ENCODE measurements around the gene CHGA.

The CHGA gene

DNA sequence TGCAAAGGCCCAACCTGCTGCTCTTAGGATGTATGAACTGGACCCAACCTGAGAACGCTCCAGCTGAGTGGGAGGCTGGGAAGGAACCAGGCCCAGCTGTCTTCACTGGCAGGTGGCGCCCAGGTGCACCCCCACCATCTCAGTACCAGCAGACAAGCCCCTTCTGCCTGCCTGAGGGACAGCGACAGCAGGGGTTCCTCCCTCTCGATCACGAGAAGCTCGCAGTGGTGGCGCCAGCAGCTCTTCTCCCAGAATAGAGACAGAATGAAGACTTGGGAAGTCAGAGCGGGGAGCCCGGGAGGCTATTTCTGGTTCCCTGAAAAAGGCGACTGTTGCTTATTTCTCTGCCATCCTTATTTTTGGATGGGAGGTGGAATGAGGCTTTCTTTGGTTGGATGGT is 46.5 kb downstream of the CHGA start:
- no peak for DNase-seq (ENCODE audit: low read depth)
- no peak overlapping the region for H3K4me3 ChIP-seq (ENCODE audit: control insufficient read depth, low read depth, low read length)
- TF ChIP-seq, protein P1, sequence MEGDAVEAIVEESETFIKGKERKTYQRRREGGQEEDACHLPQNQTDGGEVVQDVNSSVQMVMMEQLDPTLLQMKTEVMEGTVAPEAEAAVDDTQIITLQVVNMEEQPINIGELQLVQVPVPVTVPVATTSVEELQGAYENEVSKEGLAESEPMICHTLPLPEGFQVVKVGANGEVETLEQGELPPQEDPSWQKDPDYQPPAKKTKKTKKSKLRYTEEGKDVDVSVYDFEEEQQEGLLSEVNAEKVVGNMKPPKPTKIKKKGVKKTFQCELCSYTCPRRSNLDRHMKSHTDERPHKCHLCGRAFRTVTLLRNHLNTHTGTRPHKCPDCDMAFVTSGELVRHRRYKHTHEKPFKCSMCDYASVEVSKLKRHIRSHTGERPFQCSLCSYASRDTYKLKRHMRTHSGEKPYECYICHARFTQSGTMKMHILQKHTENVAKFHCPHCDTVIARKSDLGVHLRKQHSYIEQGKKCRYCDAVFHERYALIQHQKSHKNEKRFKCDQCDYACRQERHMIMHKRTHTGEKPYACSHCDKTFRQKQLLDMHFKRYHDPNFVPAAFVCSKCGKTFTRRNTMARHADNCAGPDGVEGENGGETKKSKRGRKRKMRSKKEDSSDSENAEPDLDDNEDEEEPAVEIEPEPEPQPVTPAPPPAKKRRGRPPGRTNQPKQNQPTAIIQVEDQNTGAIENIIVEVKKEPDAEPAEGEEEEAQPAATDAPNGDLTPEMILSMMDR (conservative IDR thresholded peaks at IDR 0.05; ENCODE audit: control insufficient read depth, insufficient read depth, low read depth, low read length), result no peak

DNA sequence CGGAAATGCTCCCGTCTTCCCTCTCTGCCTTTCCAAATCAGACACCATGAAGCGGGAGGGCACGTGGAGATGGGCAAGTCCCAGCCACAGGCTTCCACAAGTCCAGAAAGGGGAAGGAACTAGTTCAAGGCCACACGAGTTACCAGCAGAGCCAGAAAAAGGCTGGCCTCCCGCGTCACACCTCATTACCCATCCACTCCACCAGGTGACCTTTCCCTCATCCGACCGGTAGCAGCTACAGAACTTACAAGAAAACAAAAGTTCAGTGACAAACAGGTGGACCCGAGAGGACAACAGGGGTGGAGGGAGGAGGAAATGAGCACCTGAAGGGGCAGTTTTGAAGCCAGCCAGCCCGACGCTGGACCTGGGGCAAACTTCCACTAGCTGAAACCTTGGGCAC is 46.9 kb downstream of the CHGA start:
- no peak for DNase-seq (ENCODE audit: low read depth)
- TF ChIP-seq, protein P1 (conservative IDR thresholded peaks at IDR 0.05; ENCODE audit: control insufficient read depth, insufficient read depth, low read depth, low read length), result no peak
- H3K4me3 ChIP-seq (ENCODE audit: control insufficient read depth, low read depth, low read length), result no peak overlapping the region

DNA sequence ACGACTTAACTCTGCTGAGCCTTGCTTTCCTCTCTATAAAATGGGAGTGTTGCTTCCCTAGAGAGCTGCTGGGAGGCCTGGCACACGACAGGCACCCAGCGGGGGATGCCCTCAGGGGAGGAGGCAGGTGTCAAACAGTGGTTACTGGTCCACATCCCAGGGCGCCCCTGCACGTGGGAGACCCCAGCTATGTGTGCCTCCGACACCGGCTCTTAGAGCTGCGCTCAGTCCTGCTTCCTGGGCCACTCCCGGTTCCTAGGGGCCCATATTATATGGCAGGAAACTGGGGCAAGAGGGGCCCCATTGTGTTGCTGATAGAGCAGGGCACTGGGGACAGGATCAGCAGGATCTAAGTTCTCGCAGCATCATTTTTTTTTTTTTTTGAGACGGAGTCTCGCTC is 47.3 kb downstream of the CHGA start:
- H3K4me3 ChIP-seq (ENCODE audit: control insufficient read depth, low read depth, low read length), result no peak overlapping the region
- TF ChIP-seq, protein P1 (conservative IDR thresholded peaks at IDR 0.05; ENCODE audit: control insufficient read depth, insufficient read depth, low read depth, low read length), result no peak
- no peak for DNase-seq (ENCODE audit: low read depth)

DNA sequence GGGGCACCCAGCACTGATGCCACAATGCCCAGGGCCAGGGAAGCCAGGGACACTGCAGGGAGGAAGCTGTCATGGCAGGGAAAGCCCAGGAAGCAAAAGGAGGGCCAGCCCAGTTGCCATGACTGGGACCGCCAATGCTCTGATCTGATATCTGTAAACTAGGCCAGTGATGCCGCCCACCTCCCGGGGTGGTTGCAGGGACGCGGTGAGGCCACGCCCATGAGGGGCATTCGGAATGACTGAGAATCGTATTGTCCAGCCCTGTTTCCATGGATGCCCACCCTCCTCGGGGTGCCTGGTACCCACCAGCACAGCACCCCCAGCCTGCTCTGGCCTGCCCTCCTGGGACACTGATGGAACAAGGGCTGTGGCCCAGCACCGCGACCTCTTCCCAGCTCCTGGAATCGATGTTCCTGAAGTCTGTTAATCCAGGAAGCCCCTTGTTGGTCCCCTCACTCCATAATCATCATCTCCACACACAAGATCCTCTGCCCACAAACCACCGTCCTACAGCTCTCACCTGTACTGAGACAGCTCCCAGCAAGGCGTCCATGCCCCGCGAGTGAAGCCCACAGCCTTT is 48.7 kb downstream of the CHGA start:
- no peak for DNase-seq (ENCODE audit: low read depth)
- no peak overlapping the region for H3K4me3 ChIP-seq (ENCODE audit: control insufficient read depth, low read depth, low read length)
- TF ChIP-seq, protein P1 (conservative IDR thresholded peaks at IDR 0.05; ENCODE audit: control insufficient read depth, insufficient read depth, low read depth, low read length), result no peak

DNA sequence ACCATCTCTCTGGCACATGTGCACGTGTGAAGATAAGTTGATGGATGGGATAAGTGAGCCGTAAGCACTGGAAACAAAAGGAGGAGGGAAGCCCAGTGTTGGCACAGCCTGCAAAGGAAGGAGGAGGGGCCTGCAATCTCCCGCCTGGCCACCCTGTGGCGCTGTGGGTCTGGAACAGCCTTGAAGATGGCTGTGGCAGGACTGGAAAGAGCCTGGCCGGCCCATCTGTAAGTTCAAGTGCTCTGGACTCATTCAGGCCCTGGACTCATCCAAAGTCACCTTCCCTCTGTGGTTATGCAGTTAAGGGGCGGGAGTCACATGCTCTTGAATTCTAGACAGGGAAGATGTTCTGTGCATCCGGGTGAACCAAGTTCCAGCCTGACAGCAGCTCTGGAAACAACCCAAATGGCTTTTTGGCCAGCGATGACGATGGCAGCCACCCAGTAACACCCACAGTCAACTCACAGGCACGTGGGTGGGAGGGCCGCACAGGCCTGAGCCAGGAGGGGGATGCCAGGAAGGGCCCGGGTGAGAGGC is 50.4 kb downstream of the CHGA start:
- TF ChIP-seq, protein P1 (conservative IDR thresholded peaks at IDR 0.05; ENCODE audit: control insufficient read depth, insufficient read depth, low read depth, low read length), result peak; percentile 88
- DNase-seq (ENCODE audit: low read depth), result peak; percentile 95
- no peak overlapping the region for H3K4me3 ChIP-seq (ENCODE audit: control insufficient read depth, low read depth, low read length)

DNA sequence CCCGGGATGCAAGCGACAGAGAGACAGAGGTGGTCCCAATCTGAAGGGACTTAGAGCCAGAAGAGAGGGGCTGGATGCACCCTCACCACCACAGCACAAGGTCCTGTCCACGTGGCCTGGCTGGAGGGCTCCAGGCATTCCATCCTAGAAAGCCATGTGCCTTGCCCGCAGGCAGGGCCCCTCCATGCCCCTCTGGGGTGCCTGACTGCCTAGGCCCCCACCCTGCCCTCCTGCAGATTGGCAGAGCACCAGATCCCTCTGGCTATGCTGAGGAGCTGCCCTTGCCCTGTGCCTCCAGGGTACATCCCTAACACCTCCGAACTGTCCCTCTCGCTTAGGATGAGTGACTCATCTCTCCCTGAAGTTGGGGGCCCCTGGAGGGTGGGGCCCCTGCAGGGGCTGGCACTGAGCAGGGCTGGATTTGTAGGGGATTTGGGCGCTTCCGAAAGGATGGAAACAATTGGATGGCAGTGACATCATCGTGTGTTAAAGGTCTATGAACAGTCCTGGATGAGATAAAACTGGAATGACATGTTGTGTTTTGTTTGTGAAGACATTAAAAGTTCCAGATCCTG is 50.9 kb downstream of the CHGA start:
- TF ChIP-seq, protein P1 (conservative IDR thresholded peaks at IDR 0.05; ENCODE audit: control insufficient read depth, insufficient read depth, low read depth, low read length), result no peak
- H3K4me3 ChIP-seq (ENCODE audit: control insufficient read depth, low read depth, low read length), result no peak overlapping the region
- DNase-seq (ENCODE audit: low read depth), result peak; percentile 12

All from fibroblast of mammary gland (primary cell).